Neural progenitor cell (in vitro differentiated cells): ENCODE measurements around the gene CRYBA4. TPM values are rescaled to one million over a fixed set of nuclear protein-coding genes. Genes with fewer than 3 reads are reported as not detected.

Source experiments
- DNase-seq: peaks from one replicate; pipeline ENCODE4 v3.0.0-alpha.2; 2016; ENCODE audit warnings: low spot score
- H2AFZ ChIP-seq: fragments of 200-600 bp; sonication (generic); replicated peaks from 2 replicates; pipeline ENCODE4 v1.6.1; 2016; ENCODE audit warnings: antibody characterized with exemption
- H3F3A ChIP-seq: fragments of 200-600 bp; sonication (generic); 2 replicates; pipeline ENCODE4 v1.6.1; 2016; ENCODE audit warnings: antibody characterized with exemption, low read depth
- H3K27ac ChIP-seq: fragments of 200-600 bp; sonication (generic); 2 replicates; pipeline ENCODE4 v1.5.1; 2016; ENCODE audit warnings: mild to moderate bottlenecking
- H3K27me3 ChIP-seq: fragments of 200-600 bp; sonication (generic); 2 replicates; pipeline ENCODE4 v1.6.1; 2016; ENCODE audit warnings: mild to moderate bottlenecking, moderate library complexity
- H3K36me3 ChIP-seq: fragments of 200-600 bp; sonication (generic); 2 replicates; pipeline ENCODE4 v1.5.1; 2016
- H3K4me1 ChIP-seq: fragments of 200-600 bp; sonication (generic); 2 replicates; pipeline ENCODE4 v1.6.1; 2016; ENCODE audit warnings: mixed run types
- H3K4me2 ChIP-seq: fragments of 200-600 bp; sonication (generic); 2 replicates; pipeline ENCODE4 v1.6.1; 2016
- H3K4me3 ChIP-seq: fragments of 200-600 bp; sonication (generic); 2 replicates; pipeline ENCODE4 v1.5.1; 2016
- H3K79me2 ChIP-seq: fragments of 200-600 bp; sonication (generic); 2 replicates; pipeline ENCODE4 v1.6.1; 2016; ENCODE audit warnings: low read depth
- H3K9ac ChIP-seq: fragments of 200-600 bp; sonication (generic); 2 replicates; pipeline ENCODE4 v1.6.1; 2016
- H3K9me3 ChIP-seq: fragments of 200-600 bp; sonication (generic); 2 replicates; pipeline ENCODE4 v1.5.1; 2016; ENCODE audit warnings: low read depth
- H4K20me1 ChIP-seq: fragments of 200-600 bp; sonication (generic); 2 replicates; pipeline ENCODE4 v1.6.1; 2016; ENCODE audit warnings: low read depth
- H3K27ac Mint-ChIP-seq: 3 replicates; pipeline ENCODE4 v1.8.0; 2021; ENCODE audit warnings: mixed read lengths
- H3K27me3 Mint-ChIP-seq: 2 replicates; pipeline ENCODE4 v1.8.0; 2022; ENCODE audit warnings: low read depth, mild to moderate bottlenecking, inconsistent platforms, moderate library complexity, mixed read lengths; ENCODE audit not compliant: insufficient read depth
- H3K36me3 Mint-ChIP-seq: 3 replicates; pipeline ENCODE4 v1.8.0; 2021; ENCODE audit warnings: mixed read lengths
- H3K4me1 Mint-ChIP-seq: 3 replicates; pipeline ENCODE4 v1.8.0; 2021; ENCODE audit warnings: mixed read lengths
- H3K4me3 Mint-ChIP-seq: 3 replicates; pipeline ENCODE4 v1.8.0; 2021; ENCODE audit warnings: mild to moderate bottlenecking, moderate library complexity, mixed read lengths
- H3K9me3 Mint-ChIP-seq: 3 replicates; pipeline ENCODE4 v1.8.0; 2020; ENCODE audit warnings: mixed read lengths
- EZH2 ChIP-seq: fragments of 200-600 bp; sonication (generic); IDR thresholded peaks from 2 replicates; pipeline ENCODE4 v1.6.1; 2017; ENCODE audit warnings: antibody characterized with exemption, mild to moderate bottlenecking, moderate library complexity
- EZH2phosphoT487 ChIP-seq: fragments of 200-600 bp; sonication (generic); IDR thresholded peaks from 2 replicates; pipeline ENCODE4 v1.6.1; 2017; ENCODE audit warnings: antibody characterized with exemption
- total RNA-seq: library from RNA; depleted of rRNA; stranded (reverse); fragments of >200 nt; gene quantifications from 2 replicates; pipeline ENCODE4 v1.2.3, GENCODE V29; 2015; ENCODE audit warnings: low replicate concordance
- TF ChIP-seq, protein P1 (sequence below): fragments of 200-600 bp; sonication (generic); IDR thresholded peaks from 2 replicates; pipeline ENCODE4 v1.5.1; 2017; ENCODE audit warnings: antibody characterized with exemption, mild to moderate bottlenecking

Gene CRYBA4
- total RNA-seq, 1 donor from 2014 or later = 1.1 TPM

DNA sequence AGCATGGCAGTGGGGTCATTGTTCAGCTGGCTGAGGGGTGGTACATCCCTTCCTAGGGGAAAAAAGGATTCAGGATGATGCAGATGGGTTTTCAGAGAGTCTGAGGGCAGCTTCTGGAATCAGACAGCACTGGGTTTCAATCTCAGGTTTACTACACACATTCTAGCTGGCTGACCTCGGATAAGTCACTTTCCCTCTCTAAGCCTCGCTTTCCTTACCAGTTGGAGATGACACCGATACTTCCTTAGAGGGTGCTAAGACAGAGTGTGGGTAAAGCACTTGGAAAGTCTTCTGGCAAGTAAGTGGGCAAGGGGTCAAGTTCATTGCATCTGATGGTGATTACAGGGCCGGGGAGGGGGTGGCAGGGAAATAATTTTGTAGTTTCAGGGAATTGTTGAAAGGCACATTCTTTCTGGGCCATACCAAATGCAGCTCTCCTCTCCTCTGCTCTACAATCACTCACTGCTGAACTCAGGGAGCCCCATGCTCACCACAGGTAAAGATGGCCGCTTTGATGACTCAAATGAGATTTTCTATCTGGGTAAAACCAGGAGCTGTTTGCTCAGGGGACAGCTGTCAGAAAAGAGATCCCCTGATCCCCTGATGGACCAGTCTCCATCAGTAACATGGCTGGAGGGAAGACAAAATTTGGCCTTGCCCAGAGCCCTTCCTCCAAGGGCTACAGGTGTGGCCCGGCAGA lies 29.1 kb downstream of the CRYBA4 start:
- Histone ChIP-seq H3K9ac (no peak overlapping the region), H3K9me3 (no peaks in the 10 kb centered on the region), H3K4me3 (no peak overlapping the region), H3K27ac (no peak overlapping the region), H3K4me2 (no peak overlapping the region), H3K36me3 (no peaks in the 10 kb centered on the region), H3K79me2 (no peaks in the 10 kb centered on the region), H3K27me3 (no peaks in the 10 kb centered on the region), H3F3A (peaks cover 38% of the 10 kb centered on the region), H2AFZ (no peak overlapping the region), H3K4me1 (peaks cover 46% of the 10 kb centered on the region), H4K20me1 (no peaks in the 10 kb centered on the region)
- DNase-seq = no peak
- TF ChIP-seq EZH2 (no peak), EZH2phosphoT487 (no peak)
- TF ChIP-seq, protein P1, sequence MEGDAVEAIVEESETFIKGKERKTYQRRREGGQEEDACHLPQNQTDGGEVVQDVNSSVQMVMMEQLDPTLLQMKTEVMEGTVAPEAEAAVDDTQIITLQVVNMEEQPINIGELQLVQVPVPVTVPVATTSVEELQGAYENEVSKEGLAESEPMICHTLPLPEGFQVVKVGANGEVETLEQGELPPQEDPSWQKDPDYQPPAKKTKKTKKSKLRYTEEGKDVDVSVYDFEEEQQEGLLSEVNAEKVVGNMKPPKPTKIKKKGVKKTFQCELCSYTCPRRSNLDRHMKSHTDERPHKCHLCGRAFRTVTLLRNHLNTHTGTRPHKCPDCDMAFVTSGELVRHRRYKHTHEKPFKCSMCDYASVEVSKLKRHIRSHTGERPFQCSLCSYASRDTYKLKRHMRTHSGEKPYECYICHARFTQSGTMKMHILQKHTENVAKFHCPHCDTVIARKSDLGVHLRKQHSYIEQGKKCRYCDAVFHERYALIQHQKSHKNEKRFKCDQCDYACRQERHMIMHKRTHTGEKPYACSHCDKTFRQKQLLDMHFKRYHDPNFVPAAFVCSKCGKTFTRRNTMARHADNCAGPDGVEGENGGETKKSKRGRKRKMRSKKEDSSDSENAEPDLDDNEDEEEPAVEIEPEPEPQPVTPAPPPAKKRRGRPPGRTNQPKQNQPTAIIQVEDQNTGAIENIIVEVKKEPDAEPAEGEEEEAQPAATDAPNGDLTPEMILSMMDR = no peak
- no peaks in the 10 kb centered on the region for H3K9me3 Mint-ChIP-seq
- peak overlapping the region; percentile 76 for H3K27ac Mint-ChIP-seq
- H3K4me3 Mint-ChIP-seq = no peak overlapping the region
- peaks cover 58% of the 10 kb centered on the region for H3K4me1 Mint-ChIP-seq
- H3K27me3 Mint-ChIP-seq = peaks cover 6% of the 10 kb centered on the region
- no peaks in the 10 kb centered on the region for H3K36me3 Mint-ChIP-seq

DNA sequence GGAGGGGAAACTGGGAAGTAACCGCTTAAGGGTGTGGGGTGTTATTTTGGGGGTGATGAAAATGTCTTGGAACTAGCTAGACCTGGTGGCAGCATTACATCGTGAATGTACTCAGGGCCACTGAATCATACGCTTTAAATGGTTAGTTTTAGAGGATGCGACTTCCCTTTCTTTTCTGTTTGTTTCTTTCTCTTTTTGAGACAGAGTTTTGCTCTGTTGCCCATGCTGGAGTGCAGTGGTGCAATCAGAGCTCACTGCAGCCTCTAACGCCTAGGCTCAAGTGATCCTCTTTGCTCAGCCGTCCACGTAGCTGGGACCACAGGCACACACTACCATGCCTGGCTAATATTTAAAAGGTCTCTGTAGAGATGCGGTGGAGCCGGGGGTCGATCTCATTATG lies 30.1 kb downstream of the CRYBA4 start:
- no peak overlapping the region for H3K9ac ChIP-seq
- H3K36me3 ChIP-seq = no peaks in the 10 kb centered on the region
- no peak overlapping the region for H2AFZ ChIP-seq
- no peak for DNase-seq
- no peaks in the 10 kb centered on the region for H3K9me3 Mint-ChIP-seq
- no peak overlapping the region for H3K4me3 Mint-ChIP-seq
- H3K36me3 Mint-ChIP-seq = no peaks in the 10 kb centered on the region
- peak overlapping the region; percentile 59 for H3K27ac Mint-ChIP-seq
- TF ChIP-seq EZH2 (no peak), EZH2phosphoT487 (no peak)
- TF ChIP-seq, protein P1 = no peak
- H3K27me3 Mint-ChIP-seq = peaks cover 6% of the 10 kb centered on the region
- H3K4me1 Mint-ChIP-seq = peaks cover 49% of the 10 kb centered on the region
- no peaks in the 10 kb centered on the region for H3K79me2 ChIP-seq
- H4K20me1 ChIP-seq = no peaks in the 10 kb centered on the region
- no peaks in the 10 kb centered on the region for H3K27me3 ChIP-seq
- no peaks in the 10 kb centered on the region for H3K9me3 ChIP-seq
- no peak overlapping the region for H3K4me3 ChIP-seq
- H3F3A ChIP-seq = peaks cover 33% of the 10 kb centered on the region
- H3K4me2 ChIP-seq = no peak overlapping the region
- H3K27ac ChIP-seq = no peak overlapping the region
- peaks cover 40% of the 10 kb centered on the region for H3K4me1 ChIP-seq

DNA sequence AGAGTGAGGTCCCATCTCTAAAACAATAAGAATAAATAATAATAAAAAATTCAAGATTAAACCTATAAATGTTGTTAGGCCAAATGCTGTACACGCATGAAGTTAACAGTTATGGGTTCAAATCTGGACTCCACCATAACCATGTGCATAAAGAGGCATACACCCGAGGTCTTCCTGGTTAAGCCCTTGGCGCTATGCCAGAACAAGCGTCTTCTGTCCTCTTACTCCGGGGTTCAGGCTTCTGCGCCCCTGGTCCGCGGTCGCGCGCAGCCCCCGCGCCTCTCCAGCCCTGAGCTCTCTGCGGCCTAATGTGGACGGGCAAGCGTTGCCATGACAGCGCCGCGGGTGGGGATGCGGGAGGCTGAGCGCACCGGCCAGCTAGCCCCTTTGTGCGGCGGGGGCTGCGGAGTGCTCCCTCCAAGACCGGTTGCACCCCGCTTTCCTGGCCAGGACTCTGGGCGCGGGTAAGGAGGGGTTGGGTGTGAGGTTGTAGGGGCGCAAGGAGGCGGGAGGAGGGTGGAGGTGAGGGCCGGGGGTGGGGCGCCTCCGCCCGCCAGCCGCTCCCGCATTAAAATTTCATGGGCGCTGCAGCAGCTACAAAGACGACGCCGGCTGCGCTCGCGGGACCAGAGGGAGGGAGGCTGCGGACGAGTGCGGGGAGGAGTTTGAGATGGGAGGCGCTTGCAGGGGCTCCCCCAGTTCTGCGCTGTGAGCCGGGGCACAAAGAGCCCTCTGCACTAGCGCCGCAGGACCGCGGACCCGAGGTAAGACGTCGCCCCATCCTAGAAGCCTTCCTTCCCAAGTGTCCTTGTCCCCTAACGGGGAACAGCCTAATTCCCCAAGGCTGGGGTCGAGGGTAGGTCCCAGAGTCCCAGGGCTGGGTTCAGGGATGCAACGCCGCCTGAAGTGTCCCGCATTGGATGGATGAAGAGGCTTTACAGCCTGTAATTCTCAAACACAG lies 35.4 kb downstream of the CRYBA4 start, which contains the start of gene MIAT:
Gene MIAT (plus strand): TSS at position 698 of the 961 bp plus-strand sequence.
- H3K4me3 ChIP-seq = peak within 1 kb of the TSS; percentile 97
- H3K36me3 ChIP-seq = no peaks in the 10 kb centered on the region
- Mint-ChIP-seq H3K27me3 (peaks cover 10% of the 10 kb centered on the region), H3K27ac (peak within 1 kb of the TSS; percentile 96), H3K36me3 (no peaks in the 10 kb centered on the region), H3K9me3 (no peaks in the 10 kb centered on the region), H3K4me1 (peaks cover 35% of the 10 kb centered on the region), H3K4me3 (peak within 1 kb of the TSS; percentile 99)
- peak within 1 kb of the TSS; percentile 79 for H3K9ac ChIP-seq
- H2AFZ ChIP-seq = no peak within 1 kb of the TSS
- H3K27me3 ChIP-seq = no peaks in the 10 kb centered on the region
- H3K79me2 ChIP-seq = peaks cover 40% of the 10 kb centered on the region
- peaks cover 66% of the 10 kb centered on the region for H3F3A ChIP-seq
- TF ChIP-seq, protein P1 = no peak
- no peak for TF ChIP-seq EZH2phosphoT487
- no peak for TF ChIP-seq EZH2
- DNase-seq = peak; percentile 89
- peaks cover 40% of the 10 kb centered on the region for H3K4me1 ChIP-seq
- H4K20me1 ChIP-seq = peaks cover 22% of the 10 kb centered on the region
- H3K4me2 ChIP-seq = peak within 1 kb of the TSS; percentile 90
- H3K27ac ChIP-seq = peak within 1 kb of the TSS; percentile 80
- no peaks in the 10 kb centered on the region for H3K9me3 ChIP-seq
